Type B pancreatic cell (in vitro differentiated cells): Measurements from ENCODE around the gene LTBP1. TPM values are rescaled to one million over a fixed set of nuclear protein-coding genes. Genes with fewer than 3 reads are reported as not detected.

Experiments used
- DNase-seq: peaks from one replicate; pipeline ENCODE4 v3.0.0; 2021; ENCODE audit warnings: mixed read lengths; ENCODE audit not compliant: unreplicated experiment; ENCODE audit errors: extremely low spot score
- H3K27ac Mint-ChIP-seq: 2 replicates; pipeline ENCODE4 v1.8.0; 2021; ENCODE audit warnings: mild to moderate bottlenecking, mixed read lengths
- H3K27me3 Mint-ChIP-seq: 2 replicates; pipeline ENCODE4 v1.8.0; 2021; ENCODE audit warnings: mixed read lengths
- H3K36me3 Mint-ChIP-seq: 2 replicates; pipeline ENCODE4 v1.8.0; 2021; ENCODE audit warnings: mixed read lengths
- H3K4me1 Mint-ChIP-seq: one replicate; pipeline ENCODE4 v1.8.0; 2021; ENCODE audit warnings: mixed read lengths; ENCODE audit not compliant: unreplicated experiment
- H3K4me3 Mint-ChIP-seq: 2 replicates; pipeline ENCODE4 v1.8.0; 2021; ENCODE audit warnings: mild to moderate bottlenecking, mixed read lengths
- H3K9me3 Mint-ChIP-seq: 2 replicates; pipeline ENCODE4 v1.8.0; 2021; ENCODE audit warnings: mixed read lengths
- CTCF ChIP-seq: fragments of 200-600 bp; sonication (generic); conservative IDR thresholded peaks from 2 replicates; pipeline ENCODE4 v1.5.0; 2021; ENCODE audit warnings: antibody characterized with exemption, mild to moderate bottlenecking
- total RNA-seq: library from RNA; stranded (reverse); gene quantifications from 2 replicates; pipeline ENCODE4 v1.2.1, GENCODE V29; 2021; ENCODE audit warnings: low replicate concordance

Gene LTBP1
- total RNA-seq, 1 donor from 2014 or later: 53.3 TPM

DNA sequence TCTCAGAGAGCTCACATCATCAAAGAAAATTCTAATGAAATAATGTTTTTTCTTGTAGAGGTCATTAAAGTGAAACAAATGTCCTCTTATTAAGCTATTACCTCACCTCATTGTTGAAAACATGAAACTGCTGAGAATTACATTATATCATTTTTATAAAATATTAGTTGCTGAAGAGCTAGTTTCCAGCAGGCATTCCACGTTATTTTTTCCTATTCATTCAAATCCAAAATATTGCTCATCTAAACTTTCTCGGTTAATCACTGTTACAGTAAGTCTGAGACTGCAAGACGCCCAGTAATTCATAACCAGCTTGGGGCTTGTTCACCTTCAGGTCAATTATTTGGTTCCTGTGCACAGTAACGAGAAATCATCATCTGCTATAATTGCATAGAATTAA lies 391.2 kb downstream of the LTBP1 start:
- peaks cover 7% of the 10 kb centered on the region for H3K36me3 Mint-ChIP-seq
- no peak overlapping the region for H3K27ac Mint-ChIP-seq
- H3K27me3 Mint-ChIP-seq: no peaks in the 10 kb centered on the region
- H3K9me3 Mint-ChIP-seq: no peaks in the 10 kb centered on the region
- no peak overlapping the region for H3K4me3 Mint-ChIP-seq
- DNase-seq: no peak
- TF ChIP-seq CTCF: no peak
- no peaks in the 10 kb centered on the region for H3K4me1 Mint-ChIP-seq

DNA sequence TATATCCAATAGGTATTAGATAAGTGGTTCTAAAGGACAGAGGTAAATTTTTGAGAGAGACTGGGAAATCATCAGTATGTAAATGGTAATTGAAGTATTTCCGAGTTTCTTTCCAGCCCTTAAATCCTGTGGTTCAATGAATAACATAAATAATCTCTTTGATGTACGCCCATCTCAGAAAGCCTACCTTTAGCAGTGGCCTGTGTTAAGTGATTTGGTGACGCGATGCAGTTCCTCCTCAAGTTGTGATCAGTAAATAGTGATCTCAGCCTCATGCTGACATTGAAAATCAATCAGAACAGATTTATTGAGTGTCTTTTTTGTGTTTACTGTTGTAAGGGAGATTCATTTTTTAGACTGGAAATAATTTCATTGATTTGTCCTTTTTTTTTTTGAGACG lies 392.5 kb downstream of the LTBP1 start:
- no peaks in the 10 kb centered on the region for H3K27me3 Mint-ChIP-seq

GRCh38 chr2:33340280-33340679 lies 393.5 kb downstream of the LTBP1 start:
- peaks cover 10% of the 10 kb centered on the region for H3K36me3 Mint-ChIP-seq
- no peaks in the 10 kb centered on the region for H3K27me3 Mint-ChIP-seq
- H3K27ac Mint-ChIP-seq: no peak overlapping the region
- no peak overlapping the region for H3K4me3 Mint-ChIP-seq
- no peak for TF ChIP-seq CTCF
- no peaks in the 10 kb centered on the region for H3K4me1 Mint-ChIP-seq
- no peak for DNase-seq
- no peaks in the 10 kb centered on the region for H3K9me3 Mint-ChIP-seq

More for the DNA sequence above, 392.5 kb downstream of the LTBP1 start:
- no peak overlapping the region for H3K27ac Mint-ChIP-seq
- H3K4me3 Mint-ChIP-seq: no peak overlapping the region
- no peak for TF ChIP-seq CTCF
- DNase-seq: no peak
- H3K9me3 Mint-ChIP-seq: no peaks in the 10 kb centered on the region
- no peaks in the 10 kb centered on the region for H3K4me1 Mint-ChIP-seq
- H3K36me3 Mint-ChIP-seq: peaks cover 7% of the 10 kb centered on the region

DNA sequence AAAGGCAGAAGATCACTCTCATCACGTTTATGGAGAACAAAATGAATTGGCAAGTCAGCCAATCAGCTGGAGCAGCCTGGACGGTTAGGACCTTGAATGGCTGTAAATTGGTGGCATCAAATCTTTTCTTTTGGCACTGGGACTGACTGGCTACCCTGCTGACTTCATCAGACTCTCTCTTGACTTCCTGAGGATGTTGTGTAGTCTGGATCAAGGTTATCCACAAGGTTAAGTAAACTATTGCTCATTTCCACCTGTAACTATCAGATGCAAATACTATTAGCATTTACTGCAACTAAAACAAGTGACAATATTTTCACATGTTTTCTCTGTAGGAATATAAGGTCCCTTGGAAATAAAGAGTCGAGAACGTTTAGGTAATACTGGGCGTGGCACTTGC lies 395.4 kb downstream of the LTBP1 start:
- TF ChIP-seq CTCF: no peak
- peaks cover 10% of the 10 kb centered on the region for H3K36me3 Mint-ChIP-seq
- no peaks in the 10 kb centered on the region for H3K9me3 Mint-ChIP-seq
- H3K4me3 Mint-ChIP-seq: no peak overlapping the region
- no peak for DNase-seq
- no peak overlapping the region for H3K27ac Mint-ChIP-seq
- no peaks in the 10 kb centered on the region for H3K4me1 Mint-ChIP-seq
- no peaks in the 10 kb centered on the region for H3K27me3 Mint-ChIP-seq

DNA sequence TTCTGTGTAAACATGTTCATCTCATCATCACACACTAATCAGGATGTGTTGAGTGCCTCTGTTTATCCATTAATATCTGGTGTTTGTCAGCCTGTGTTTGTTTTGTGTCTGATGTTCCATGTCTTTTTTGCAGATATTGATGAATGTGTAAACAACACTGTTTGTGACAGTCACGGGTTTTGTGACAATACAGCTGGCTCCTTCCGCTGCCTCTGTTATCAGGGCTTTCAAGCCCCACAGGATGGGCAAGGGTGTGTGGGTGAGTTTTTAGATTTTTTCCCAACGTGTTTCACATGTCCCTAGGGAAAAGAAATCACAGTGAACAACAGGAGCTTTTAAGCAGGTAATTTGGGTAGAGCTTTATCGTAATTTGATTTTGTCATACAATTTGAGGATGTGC lies 396.0 kb downstream of the LTBP1 start:
- Mint-ChIP-seq H3K4me3 (no peak overlapping the region), H3K4me1 (no peaks in the 10 kb centered on the region), H3K27me3 (no peaks in the 10 kb centered on the region), H3K36me3 (peaks cover 10% of the 10 kb centered on the region), H3K9me3 (no peaks in the 10 kb centered on the region), H3K27ac (no peak overlapping the region)
- no peak for DNase-seq
- TF ChIP-seq CTCF: no peak

GRCh38 chr2:33343387-33343895 lies 396.7 kb downstream of the LTBP1 start:
- Mint-ChIP-seq H3K4me1 (no peaks in the 10 kb centered on the region), H3K4me3 (no peak overlapping the region), H3K36me3 (peaks cover 10% of the 10 kb centered on the region), H3K27me3 (no peaks in the 10 kb centered on the region), H3K27ac (no peak overlapping the region), H3K9me3 (no peaks in the 10 kb centered on the region)
- TF ChIP-seq CTCF: no peak
- DNase-seq: no peak
